ENCODE results near the gene WNT9A. TPM values are rescaled to one million over a fixed set of nuclear protein-coding genes. Genes with fewer than 3 reads are reported as not detected.

WNT9A gene
- total RNA-seq, 1 experiment from 2014 or later: 22.2 TPM

- Histone ChIP-seq H4K20me1 (ENCODE audit: low read length) (no peaks in the 10 kb centered on the region), H3K27me3 (ENCODE audit: low read length) (no peaks in the 10 kb centered on the region), H3K4me2 (ENCODE audit: low read length) (no peak overlapping the region), H3K27ac (ENCODE audit: low read length) (no peak overlapping the region), H3K9me2 (replicated peaks; ENCODE audit: low read length) (no peaks in the 10 kb centered on the region), H3K9me3 (ENCODE audit: low read length) (no peaks in the 10 kb centered on the region), H3K4me3 (ENCODE audit: low read length) (no peak overlapping the region), H3K36me3 (ENCODE audit: low read depth, low read length) (peaks cover 2% of the 10 kb centered on the region; the same call in 1 of the 2 replicates), H3K79me2 (ENCODE audit: low read length) (peaks cover 90% of the 10 kb centered on the region), H2AFZ (ENCODE audit: low read length) (no peak overlapping the region), H3F3A (ENCODE audit: low read length, unreplicated experiment) (no peaks in the 10 kb centered on the region), H3K9ac (ENCODE audit: low read length) (no peak overlapping the region), H3K4me1 (ENCODE audit: insufficient read depth, low read length) (peaks cover 20% of the 10 kb centered on the region)
- DNase-seq (no peak), ATAC-seq (no peak)
- CTCF ChIA-PET: no interaction called here
- intact Hi-C loops (cut with micrococcal nuclease): loop anchor here (10.0 kb wide), 1 partner anchor 399 kb away; no protein-coding TSS in a partner anchor
- POLR2A ChIA-PET (ENCODE audit: unreplicated experiment): no interaction called here
- TF ChIP-seq, protein P1, sequence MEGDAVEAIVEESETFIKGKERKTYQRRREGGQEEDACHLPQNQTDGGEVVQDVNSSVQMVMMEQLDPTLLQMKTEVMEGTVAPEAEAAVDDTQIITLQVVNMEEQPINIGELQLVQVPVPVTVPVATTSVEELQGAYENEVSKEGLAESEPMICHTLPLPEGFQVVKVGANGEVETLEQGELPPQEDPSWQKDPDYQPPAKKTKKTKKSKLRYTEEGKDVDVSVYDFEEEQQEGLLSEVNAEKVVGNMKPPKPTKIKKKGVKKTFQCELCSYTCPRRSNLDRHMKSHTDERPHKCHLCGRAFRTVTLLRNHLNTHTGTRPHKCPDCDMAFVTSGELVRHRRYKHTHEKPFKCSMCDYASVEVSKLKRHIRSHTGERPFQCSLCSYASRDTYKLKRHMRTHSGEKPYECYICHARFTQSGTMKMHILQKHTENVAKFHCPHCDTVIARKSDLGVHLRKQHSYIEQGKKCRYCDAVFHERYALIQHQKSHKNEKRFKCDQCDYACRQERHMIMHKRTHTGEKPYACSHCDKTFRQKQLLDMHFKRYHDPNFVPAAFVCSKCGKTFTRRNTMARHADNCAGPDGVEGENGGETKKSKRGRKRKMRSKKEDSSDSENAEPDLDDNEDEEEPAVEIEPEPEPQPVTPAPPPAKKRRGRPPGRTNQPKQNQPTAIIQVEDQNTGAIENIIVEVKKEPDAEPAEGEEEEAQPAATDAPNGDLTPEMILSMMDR (conservative IDR thresholded peaks at IDR 0.05; ENCODE audit: low read depth, low read length): no peak
- TF ChIP-seq EZH2 (IDR thresholded peaks at IDR 0.05; ENCODE audit: low read length, unreplicated experiment): no peak
- no peak for TF ChIP-seq EZH2phosphoT487 (IDR thresholded peaks at IDR 0.05; ENCODE audit: borderline replicate concordance, low read length)
- BruUV-seq (replicated peaks): no TSS peak
These were observed 4.2 kb downstream of the WNT9A start for GRCh38 chr1:227943381-227944089.

DNA sequence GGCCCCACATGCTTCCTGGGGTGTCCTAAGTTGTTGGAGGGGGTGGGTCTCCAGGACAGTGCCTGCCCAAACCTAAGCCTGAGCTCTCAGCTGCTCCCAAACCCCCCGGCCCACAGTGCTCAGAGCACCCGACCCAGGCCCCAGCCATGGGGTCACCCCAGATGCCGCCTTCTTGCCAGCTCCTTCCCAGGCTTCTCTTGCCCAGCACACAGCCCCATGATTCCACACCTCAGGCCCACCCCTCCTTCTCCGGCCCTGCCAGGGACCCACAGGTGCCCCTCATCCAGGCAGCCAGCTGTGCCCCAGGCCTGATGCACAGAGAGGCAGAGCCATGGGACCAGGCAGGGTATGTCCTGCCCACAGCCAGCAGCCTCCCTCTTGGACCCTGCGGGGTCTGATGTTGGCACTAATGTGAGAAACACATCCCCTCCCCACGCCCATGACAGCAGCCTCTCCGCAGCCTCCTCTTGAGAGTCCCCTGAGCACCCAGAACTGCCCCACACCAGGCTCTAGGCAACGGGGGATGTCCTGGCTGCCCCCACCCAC lies 4.9 kb downstream of the WNT9A start:
- Histone ChIP-seq H3K9me2 (replicated peaks; ENCODE audit: low read length) (no peaks in the 10 kb centered on the region), H3K79me2 (ENCODE audit: low read length) (peaks cover 95% of the 10 kb centered on the region), H3K4me2 (ENCODE audit: low read length) (no peak overlapping the region), H3F3A (ENCODE audit: low read length, unreplicated experiment) (no peaks in the 10 kb centered on the region), H4K20me1 (ENCODE audit: low read length) (no peaks in the 10 kb centered on the region), H3K27me3 (ENCODE audit: low read length) (no peaks in the 10 kb centered on the region), H3K27ac (ENCODE audit: low read length) (no peak overlapping the region), H3K36me3 (ENCODE audit: low read depth, low read length) (peaks cover 5% of the 10 kb centered on the region; the same call in 1 of the 2 replicates), H3K9me3 (ENCODE audit: low read length) (no peaks in the 10 kb centered on the region), H3K4me1 (ENCODE audit: insufficient read depth, low read length) (peaks cover 26% of the 10 kb centered on the region), H3K4me3 (ENCODE audit: low read length) (no peak overlapping the region), H2AFZ (ENCODE audit: low read length) (no peak overlapping the region), H3K9ac (ENCODE audit: low read length) (no peak overlapping the region)
- no TSS peak for BruUV-seq (replicated peaks)
- TF ChIP-seq, protein P1 (conservative IDR thresholded peaks at IDR 0.05; ENCODE audit: low read depth, low read length): no peak
- TF ChIP-seq EZH2phosphoT487 (IDR thresholded peaks at IDR 0.05; ENCODE audit: borderline replicate concordance, low read length) (no peak), EZH2 (IDR thresholded peaks at IDR 0.05; ENCODE audit: low read length, unreplicated experiment) (no peak)
- ATAC-seq (no peak), DNase-seq (no peak)
- intact Hi-C loops (cut with micrococcal nuclease): loop anchor here (10.0 kb wide), 1 partner anchor 398 kb away; no protein-coding TSS in a partner anchor
- ChIA-PET POLR2A (ENCODE audit: unreplicated experiment) (no interaction called here), CTCF (no interaction called here)

All from PC-3 (cell line).